HEK293T (cell line): ENCODE measurements around the gene GREB1L.

Experiments used
- CTCF ChIA-PET: fragments of 350-600 bp; formaldehyde crosslinking; extraction: SDS; loops from one replicate; lab custom pipeline; 2021; ENCODE audit warnings: antibody characterized with exemption, inconsistent platforms; lab: Yijun Ruan, JAX
- POLR2A ChIA-PET: fragments of 350-600 bp; formaldehyde crosslinking; extraction: SDS; loops from one replicate; lab custom pipeline; 2020; ENCODE audit warnings: antibody characterized with exemption, inconsistent platforms; lab: Yijun Ruan, JAX
- DNase-seq: peaks from one replicate; pipeline ENCODE4 v3.0.0; 2012; ENCODE audit warnings: mixed read lengths; ENCODE audit errors: extremely low spot score
- ARNT ChIP-seq: fragments of 450-650 bp; IDR thresholded peaks from 2 replicates; pipeline ENCODE4 v1.6.1; 2017; ENCODE audit warnings: mild to moderate bottlenecking
- BHLHE40 ChIP-seq: fragments of 450-650 bp; IDR thresholded peaks from 2 replicates; pipeline ENCODE4 v1.6.1; 2016; ENCODE audit warnings: mild to moderate bottlenecking, moderate library complexity, borderline replicate concordance
- CTBP1 ChIP-seq: fragments of 450-650 bp; IDR thresholded peaks from 2 replicates; pipeline ENCODE4 v1.6.1; 2016; ENCODE audit warnings: borderline replicate concordance
- ELF4 ChIP-seq: fragments of 450-650 bp; IDR thresholded peaks from 2 replicates; pipeline ENCODE4 v1.6.1; 2017; ENCODE audit warnings: antibody characterized with exemption
- FOXA1 ChIP-seq: fragments of 450-650 bp; IDR thresholded peaks from 2 replicates; pipeline ENCODE4 v1.6.1; 2016; ENCODE audit warnings: mild to moderate bottlenecking
- FOXK2 ChIP-seq: fragments of 450-650 bp; IDR thresholded peaks from 2 replicates; pipeline ENCODE4 v1.6.1; 2016; ENCODE audit warnings: mild to moderate bottlenecking
- FOXM1 ChIP-seq: fragments of 450-650 bp; IDR thresholded peaks from 2 replicates; pipeline ENCODE4 v1.6.1; 2017; ENCODE audit warnings: mild to moderate bottlenecking, borderline replicate concordance
- HDGF ChIP-seq: fragments of 450-650 bp; IDR thresholded peaks from 2 replicates; pipeline ENCODE4 v1.6.1; 2017; ENCODE audit warnings: antibody characterized with exemption, borderline replicate concordance
- L3MBTL2 ChIP-seq: fragments of 450-650 bp; conservative IDR thresholded peaks from 2 replicates; pipeline ENCODE4 v1.6.1; 2016; ENCODE audit warnings: mild to moderate bottlenecking
- LEF1 ChIP-seq: fragments of 450-650 bp; IDR thresholded peaks from 2 replicates; pipeline ENCODE4 v1.6.1; 2017; ENCODE audit warnings: mild to moderate bottlenecking, borderline replicate concordance
- NFRKB ChIP-seq: fragments of 450-650 bp; IDR thresholded peaks from 2 replicates; pipeline ENCODE4 v1.6.1; 2016; ENCODE audit warnings: mild to moderate bottlenecking, moderate library complexity
- PKNOX1 ChIP-seq: fragments of 450-650 bp; IDR thresholded peaks from 2 replicates; pipeline ENCODE4 v1.6.1; 2016
- SP1 ChIP-seq: fragments of 450-650 bp; IDR thresholded peaks from 2 replicates; pipeline ENCODE4 v1.6.1; 2017
- SUZ12 ChIP-seq: fragments of 450-650 bp; IDR thresholded peaks from 2 replicates; pipeline ENCODE4 v1.6.1; 2016; ENCODE audit warnings: mild to moderate bottlenecking
- TARDBP ChIP-seq: fragments of 450-650 bp; IDR thresholded peaks from 2 replicates; pipeline ENCODE4 v1.6.1; 2016
- ZNF384 ChIP-seq: fragments of 450-650 bp; IDR thresholded peaks from 2 replicates; pipeline ENCODE4 v1.6.1; 2016

The GREB1L gene

GRCh38 chr18:21315741-21316197, 73.7 kb downstream of the GREB1L start:
- POLR2A ChIA-PET = no interaction called here
- no peak for TF ChIP-seq L3MBTL2
- TF ChIP-seq FOXM1 = no peak
- TF ChIP-seq ELF4 = no peak
- TF ChIP-seq TARDBP = no peak
- no peak for TF ChIP-seq SP1
- no peak for TF ChIP-seq LEF1
- peak; percentile 38 for DNase-seq
- CTCF ChIA-PET = interaction anchor here (0.5 to 2.2 kb wide), 2 partner anchors 10 to 91 kb away, joined by 4 to 6 read pairs; no protein-coding TSS in a partner anchor

GRCh38 chr18:21316296-21316695, 74.3 kb downstream of the GREB1L start:
- no peak for DNase-seq
- ChIA-PET CTCF (interaction anchor here (0.5 to 2.2 kb wide), 3 partner anchors 8 to 91 kb away, joined by 4 to 6 read pairs (median 5); no protein-coding TSS in a partner anchor), POLR2A (no interaction called here)
- TF ChIP-seq FOXA1 (no peak), SUZ12 (no peak), ZNF384 (no peak), PKNOX1 (no peak), HDGF (no peak), SP1 (no peak), LEF1 (no peak), L3MBTL2 (no peak), TARDBP (no peak), CTBP1 (no peak), BHLHE40 (no peak)

- ChIA-PET POLR2A (no interaction called here), CTCF (no interaction called here)
- no peak for DNase-seq
- TF ChIP-seq ARNT (no peak), FOXA1 (no peak), ELF4 (no peak), NFRKB (no peak)
These were observed 79.7 kb downstream of the GREB1L start for GRCh38 chr18:21321711-21322110.

GRCh38 chr18:21327101-21327500, 85.1 kb downstream of the GREB1L start:
- DNase-seq = no peak
- POLR2A ChIA-PET = interaction anchor here (1.1 kb wide), 1 partner anchor 12 kb away, joined by 3 read pairs; no protein-coding TSS in a partner anchor
- TF ChIP-seq TARDBP = no peak
- no peak for TF ChIP-seq SP1
- TF ChIP-seq FOXM1 = no peak
- no peak for TF ChIP-seq FOXK2
- no peak for TF ChIP-seq ARNT
- no peak for TF ChIP-seq SUZ12
- no peak for TF ChIP-seq LEF1
- TF ChIP-seq CTBP1 = no peak
- no peak for TF ChIP-seq PKNOX1
- no peak for TF ChIP-seq HDGF
- TF ChIP-seq FOXA1 = no peak
- CTCF ChIA-PET = interaction anchor here (2.6 kb wide), 1 partner anchor 11 kb away, joined by 6 read pairs; no protein-coding TSS in a partner anchor

GRCh38 chr18:21330122-21330701, 88.2 kb downstream of the GREB1L start:
- TF ChIP-seq NFRKB (no peak), SUZ12 (no peak), CTBP1 (no peak), HDGF (no peak), FOXK2 (no peak), BHLHE40 (no peak), PKNOX1 (no peak), LEF1 (no peak), SP1 (no peak), ELF4 (no peak), L3MBTL2 (no peak), FOXA1 (no peak), FOXM1 (no peak), ARNT (no peak), ZNF384 (no peak)
- ChIA-PET POLR2A (no interaction called here), CTCF (no interaction called here)
- no peak for DNase-seq

GRCh38 chr18:21331065-21331464, 89.0 kb downstream of the GREB1L start:
- no peak for TF ChIP-seq SUZ12
- TF ChIP-seq PKNOX1 = 0 out of 2 replicates have a peak, but pooled peaks have one; percentile 9
- TF ChIP-seq FOXM1 = no peak
- TF ChIP-seq HDGF = no peak
- no peak for TF ChIP-seq ARNT
- no peak for TF ChIP-seq CTBP1
- no peak for DNase-seq
- CTCF ChIA-PET = no interaction called here
- POLR2A ChIA-PET = no interaction called here
